Peyer's patch (tissue), 4 donors: Measurements from ENCODE around the gene TMEM242.

Experiments
- POLR2A ChIP-seq, 2 donors: fragments of 450-650 bp; IDR thresholded peaks; one replicate each; pipeline ENCODE4 v1.5.1; 2017; ENCODE audit warnings: antibody characterized with exemption in 2 of 2, mild to moderate bottlenecking in 2 of 2, moderate library complexity in 2 of 2
- TF ChIP-seq, protein P1 (sequence below), 6 experiments: fragments of 450-650 bp in 4 of 6; fragments of 200-600 bp in 2 of 6; sonication (generic) in 1 of 6; IDR thresholded peaks; one replicate each; pipeline ENCODE4 v1.5.1; 2017 to 2019; ENCODE audit warnings: antibody characterized with exemption in 6 of 6, mild to moderate bottlenecking in 3 of 6, moderate library complexity in 1 of 6

DNA sequence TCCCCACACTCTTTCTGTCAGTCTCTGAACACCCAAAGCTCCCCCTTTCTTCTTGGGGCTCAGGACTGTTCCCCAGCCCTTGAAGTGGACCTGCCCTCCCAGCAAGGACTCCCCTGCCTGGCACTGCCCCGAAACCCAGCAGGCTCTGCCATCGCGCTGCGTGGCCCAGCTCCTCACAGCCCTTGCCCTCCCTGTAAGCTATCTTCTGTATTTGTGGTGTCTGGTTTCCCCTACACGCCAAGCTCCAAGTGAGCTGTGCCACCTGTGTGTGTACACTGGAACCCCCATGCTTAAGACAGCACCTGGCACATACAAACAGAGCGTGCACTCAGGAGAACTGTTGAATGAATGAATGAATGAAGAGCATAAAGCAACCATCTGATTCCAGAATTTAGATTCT lies 57.7 kb downstream of the TMEM242 start:
- TF ChIP-seq, protein P1, sequence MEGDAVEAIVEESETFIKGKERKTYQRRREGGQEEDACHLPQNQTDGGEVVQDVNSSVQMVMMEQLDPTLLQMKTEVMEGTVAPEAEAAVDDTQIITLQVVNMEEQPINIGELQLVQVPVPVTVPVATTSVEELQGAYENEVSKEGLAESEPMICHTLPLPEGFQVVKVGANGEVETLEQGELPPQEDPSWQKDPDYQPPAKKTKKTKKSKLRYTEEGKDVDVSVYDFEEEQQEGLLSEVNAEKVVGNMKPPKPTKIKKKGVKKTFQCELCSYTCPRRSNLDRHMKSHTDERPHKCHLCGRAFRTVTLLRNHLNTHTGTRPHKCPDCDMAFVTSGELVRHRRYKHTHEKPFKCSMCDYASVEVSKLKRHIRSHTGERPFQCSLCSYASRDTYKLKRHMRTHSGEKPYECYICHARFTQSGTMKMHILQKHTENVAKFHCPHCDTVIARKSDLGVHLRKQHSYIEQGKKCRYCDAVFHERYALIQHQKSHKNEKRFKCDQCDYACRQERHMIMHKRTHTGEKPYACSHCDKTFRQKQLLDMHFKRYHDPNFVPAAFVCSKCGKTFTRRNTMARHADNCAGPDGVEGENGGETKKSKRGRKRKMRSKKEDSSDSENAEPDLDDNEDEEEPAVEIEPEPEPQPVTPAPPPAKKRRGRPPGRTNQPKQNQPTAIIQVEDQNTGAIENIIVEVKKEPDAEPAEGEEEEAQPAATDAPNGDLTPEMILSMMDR (IDR thresholded peaks at IDR 0.05) = no peak
- TF ChIP-seq POLR2A (IDR thresholded peaks at IDR 0.05) = no peak
